ENCODE data around the gene RNASET2. TPM values are rescaled to one million over a fixed set of nuclear protein-coding genes. Genes with fewer than 3 reads are reported as not detected.

Gene RNASET2
- total and polyA plus RNA-seq, 2 of the 13 experiments (the other 11 are each of a cell fraction or from before 2014, with no cell fraction given), result 44.6 to 597 TPM

- TF ChIP-seq, protein P1, sequence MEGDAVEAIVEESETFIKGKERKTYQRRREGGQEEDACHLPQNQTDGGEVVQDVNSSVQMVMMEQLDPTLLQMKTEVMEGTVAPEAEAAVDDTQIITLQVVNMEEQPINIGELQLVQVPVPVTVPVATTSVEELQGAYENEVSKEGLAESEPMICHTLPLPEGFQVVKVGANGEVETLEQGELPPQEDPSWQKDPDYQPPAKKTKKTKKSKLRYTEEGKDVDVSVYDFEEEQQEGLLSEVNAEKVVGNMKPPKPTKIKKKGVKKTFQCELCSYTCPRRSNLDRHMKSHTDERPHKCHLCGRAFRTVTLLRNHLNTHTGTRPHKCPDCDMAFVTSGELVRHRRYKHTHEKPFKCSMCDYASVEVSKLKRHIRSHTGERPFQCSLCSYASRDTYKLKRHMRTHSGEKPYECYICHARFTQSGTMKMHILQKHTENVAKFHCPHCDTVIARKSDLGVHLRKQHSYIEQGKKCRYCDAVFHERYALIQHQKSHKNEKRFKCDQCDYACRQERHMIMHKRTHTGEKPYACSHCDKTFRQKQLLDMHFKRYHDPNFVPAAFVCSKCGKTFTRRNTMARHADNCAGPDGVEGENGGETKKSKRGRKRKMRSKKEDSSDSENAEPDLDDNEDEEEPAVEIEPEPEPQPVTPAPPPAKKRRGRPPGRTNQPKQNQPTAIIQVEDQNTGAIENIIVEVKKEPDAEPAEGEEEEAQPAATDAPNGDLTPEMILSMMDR (CRISPR knock-in tag; IDR thresholded peaks at IDR 0.05), result no peak
- TF ChIP-seq ZNF17 (CRISPR knock-in tag; IDR thresholded peaks at IDR 0.05) (no peak), KDM1A (CRISPR knock-in tag; IDR thresholded peaks at IDR 0.05) (no peak), HOXA7 (CRISPR knock-in tag; IDR thresholded peaks at IDR 0.05) (peak; percentile 90), ZNF468 (CRISPR knock-in tag; IDR thresholded peaks at IDR 0.05) (no peak), HIVEP1 (CRISPR knock-in tag; IDR thresholded peaks at IDR 0.05) (no peak), ZNF780A (CRISPR knock-in tag; IDR thresholded peaks at IDR 0.05) (0 out of 2 replicates have a peak, but pooled peaks have one; percentile 28), SALL1 (CRISPR knock-in tag; IDR thresholded peaks at IDR 0.05) (no peak), KAT7 (CRISPR knock-in tag; IDR thresholded peaks at IDR 0.05; ENCODE audit: borderline replicate concordance) (no peak), CEBPG (CRISPR knock-in tag; IDR thresholded peaks at IDR 0.05) (no peak), ATRX (CRISPR knock-in tag; IDR thresholded peaks at IDR 0.05; ENCODE audit: borderline replicate concordance) (no peak), HNRNPH1 (optimal IDR thresholded peaks at IDR 0.05; ENCODE audit: low read depth, low read length) (no peak), ATF7 (IDR thresholded peaks at IDR 0.05) (no peak; the same call in 1 of the 2 replicates), ATF7 (CRISPR knock-in tag; IDR thresholded peaks at IDR 0.05) (no peak)
- TF ChIP-seq, protein P2, sequence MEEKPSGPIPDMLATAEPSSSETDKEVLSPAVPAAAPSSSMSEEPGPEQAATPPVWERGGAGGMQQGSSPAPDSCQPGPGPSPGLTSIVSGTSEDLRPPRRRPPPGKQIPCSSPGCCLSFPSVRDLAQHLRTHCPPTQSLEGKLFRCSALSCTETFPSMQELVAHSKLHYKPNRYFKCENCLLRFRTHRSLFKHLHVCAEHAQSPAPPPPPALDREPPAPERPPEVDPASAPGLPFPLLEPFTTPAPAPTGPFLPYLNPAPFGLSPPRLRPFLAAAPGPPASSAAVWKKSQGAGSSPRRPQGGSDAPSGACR (CRISPR knock-in tag; IDR thresholded peaks at IDR 0.05), result no peak
- TF ChIP-seq, protein P3, sequence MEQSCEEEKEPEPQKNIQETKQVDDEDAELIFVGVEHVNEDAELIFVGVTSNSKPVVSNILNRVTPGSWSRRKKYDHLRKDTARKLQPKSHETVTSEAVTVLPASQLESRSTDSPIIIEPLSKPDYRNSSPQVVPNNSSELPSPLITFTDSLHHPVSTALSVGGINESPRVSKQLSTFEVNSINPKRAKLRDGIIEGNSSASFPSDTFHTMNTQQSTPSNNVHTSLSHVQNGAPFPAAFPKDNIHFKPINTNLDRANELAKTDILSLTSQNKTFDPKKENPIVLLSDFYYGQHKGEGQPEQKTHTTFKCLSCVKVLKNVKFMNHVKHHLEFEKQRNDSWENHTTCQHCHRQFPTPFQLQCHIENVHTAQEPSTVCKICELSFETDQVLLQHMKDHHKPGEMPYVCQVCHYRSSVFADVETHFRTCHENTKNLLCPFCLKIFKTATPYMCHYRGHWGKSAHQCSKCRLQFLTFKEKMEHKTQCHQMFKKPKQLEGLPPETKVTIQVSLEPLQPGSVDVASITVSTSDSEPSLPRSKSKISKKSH (CRISPR knock-in tag; IDR thresholded peaks at IDR 0.05; ENCODE audit: borderline replicate concordance), result no peak
Observed at GRCh38 chr6:166930354-166930891, 25.9 kb downstream of the RNASET2 start (continued).

Measured in HepG2 (cell line).